K562 (cell line): ENCODE data around the gene RPUSD1. TPM values are rescaled to one million over a fixed set of nuclear protein-coding genes. Genes with fewer than 3 reads are reported as not detected.

Experiments
- ATAC-seq: fragments of 200-7000 bp; cut with Tn5 transposase; 3 replicates; pipeline ENCODE4 v1.9.1; 2020; ENCODE audit warnings: moderate library complexity
- BruUV-seq: library from RNA; stranded (reverse); fragments of 400-500 nt; replicated peaks from 2 replicates; lab custom pipeline; 2021; lab: Mats Ljungman, UMichigan
- CTCF ChIA-PET: fragments of 300-600 bp; formaldehyde crosslinking; extraction: SDS; loops from one replicate; lab custom pipeline; 2021; ENCODE audit warnings: low intra/inter-chr PET ratio; lab: Yijun Ruan, JAX
- POLR2A ChIA-PET: fragments of 300-600, 350-650 bp; sonication (Branson Sonifier 250); formaldehyde crosslinking; extraction: SDS; loops from one replicate; lab custom pipeline; 2021; ENCODE audit warnings: antibody characterized with exemption, inconsistent platforms; lab: Yijun Ruan, JAX
- DNase-seq, 4 experiments: peaks; one replicate each; pipeline versions ENCODE4 v3.0.0 to v3.0.0-alpha.2; 2011 to 2018; ENCODE audit warnings: low spot score in 3 of 4, mixed read lengths in 3 of 4; ENCODE audit errors: extremely low read depth in 1 of 4
- FAIRE-seq: peaks from 2 replicates; lab custom pipeline; 2011; peaks lifted over from hg19 to GRCh38; lab: Jason Lieb, UNC
- H2AFZ ChIP-seq: 2 replicates; pipeline ENCODE4 v1.6.0; 2011; ENCODE audit warnings: low read depth, low read length, control low read depth, inconsistent platforms
- H3K27ac ChIP-seq: fragments of 200-600 bp; 3 replicates; pipeline ENCODE4 v1.8.0; 2011; ENCODE audit warnings: low read depth, mild to moderate bottlenecking, control low read depth, inconsistent platforms, low read length, moderate library complexity, mixed read lengths; ENCODE audit errors: extremely low read depth
- H3K27me3 ChIP-seq, 2 experiments: fragments of 300-600 bp in 1 of 2; 2 replicates in 1 of 2; 3 replicates in 1 of 2; pipeline versions ENCODE4 v1.6.0 to v1.8.0; 2011; ENCODE audit warnings: inconsistent platforms in 2 of 2, low read length in 2 of 2, mild to moderate bottlenecking in 1 of 2, mixed read lengths in 1 of 2, moderate library complexity in 1 of 2; ENCODE audit not compliant: control insufficient read depth in 2 of 2, insufficient read depth in 2 of 2
- H3K36me3 ChIP-seq: fragments of 300-600 bp; 3 replicates; pipeline ENCODE4 v1.8.0; 2011; ENCODE audit warnings: mild to moderate bottlenecking, low read length, inconsistent platforms; ENCODE audit not compliant: control insufficient read depth, insufficient read depth
- H3K4me1 ChIP-seq, 2 experiments: fragments of 200-600 bp in 1 of 2; replicated peaks in 1 of 2; 2 replicates in 1 of 2; 3 replicates in 1 of 2; pipeline versions ENCODE4 v1.5.1 to v1.8.0; 2011; ENCODE audit warnings: inconsistent platforms in 2 of 2, low read length in 2 of 2, mild to moderate bottlenecking in 1 of 2, mixed read lengths in 1 of 2, moderate library complexity in 1 of 2; ENCODE audit not compliant: control insufficient read depth in 2 of 2, insufficient read depth in 2 of 2
- H3K4me2 ChIP-seq: 2 replicates; pipeline ENCODE4 v1.6.1; 2011; ENCODE audit warnings: low read length, control low read depth, inconsistent platforms, mixed read lengths; ENCODE audit not compliant: insufficient read depth
- H3K4me3 ChIP-seq: fragments of 200-600 bp; sonication (generic), shearing (Covaris generic); 2 replicates; pipeline ENCODE4 v1.5.1; 2016; ENCODE audit warnings: control low read depth, inconsistent platforms
- H3K79me2 ChIP-seq: fragments of 200-600 bp; 3 replicates; pipeline ENCODE4 v1.8.0; 2011; ENCODE audit warnings: low read length, inconsistent platforms; ENCODE audit not compliant: control insufficient read depth, insufficient read depth
- H3K9ac ChIP-seq, 2 experiments: 2 replicates each; pipeline versions ENCODE4 v1.6.0 to v1.6.1; 2011; ENCODE audit warnings: low read depth in 2 of 2, low read length in 2 of 2, control low read depth in 1 of 2, inconsistent platforms in 1 of 2, mild to moderate bottlenecking in 1 of 2, mixed read lengths in 1 of 2; ENCODE audit not compliant: insufficient read depth in 1 of 2
- H3K9me1 ChIP-seq: one replicate; pipeline ENCODE4 v1.6.0; 2011; ENCODE audit warnings: inconsistent platforms, mild to moderate bottlenecking, low read length, moderate library complexity; ENCODE audit not compliant: control insufficient read depth, insufficient read depth
- H3K9me3 ChIP-seq: replicated peaks from 2 replicates; pipeline ENCODE4 v1.5.1; 2011; ENCODE audit warnings: low read depth, low read length, inconsistent platforms; ENCODE audit not compliant: control insufficient read depth, insufficient read depth
- H4K20me1 ChIP-seq: replicated peaks from 2 replicates; pipeline ENCODE4 v1.6.1; 2011; ENCODE audit warnings: low read length, inconsistent platforms, mixed read lengths; ENCODE audit not compliant: control insufficient read depth, insufficient read depth
- CTCF ChIP-seq, 3 experiments: IDR thresholded peaks in 2 of 3; conservative IDR thresholded peaks in 1 of 3; 2 replicates each; pipeline ENCODE4 v1.5.1; 2011 to 2012; ENCODE audit warnings: low read length in 3 of 3, mild to moderate bottlenecking in 3 of 3, control low read depth in 2 of 3, improper control_type of control experiment in 1 of 3, inconsistent platforms in 1 of 3, low read depth in 1 of 3, mixed read lengths in 1 of 3, moderate library complexity in 1 of 3; ENCODE audit not compliant: insufficient read depth in 2 of 3
- EP400 ChIP-seq: fragments of 450-650 bp; IDR thresholded peaks from 2 replicates; pipeline ENCODE4 v1.6.1; 2017; ENCODE audit warnings: antibody characterized with exemption, mild to moderate bottlenecking, moderate library complexity
- GABPB1 ChIP-seq: sonication (generic); formaldehyde crosslinking; IDR thresholded peaks from 2 replicates; pipeline ENCODE4 v1.8.0; 2022; ENCODE audit warnings: mild to moderate bottlenecking, missing genetic modification reagents
- HNRNPK ChIP-seq: fragments of 200-400 bp; formaldehyde crosslinking; IDR thresholded peaks from one replicate; pipeline ENCODE4 v1.6.1; 2018; ENCODE audit warnings: mild to moderate bottlenecking, low read depth, low read length; ENCODE audit not compliant: poor library complexity, severe bottlenecking
- MAZ ChIP-seq, 2 experiments: fragments of 450-650 bp in 1 of 2; sonication (generic) in 1 of 2; formaldehyde crosslinking; IDR thresholded peaks in 1 of 2; conservative IDR thresholded peaks in 1 of 2; 2 replicates each; pipeline versions ENCODE4 v1.4.0 to v1.5.0; 2020; ENCODE audit warnings: mild to moderate bottlenecking in 1 of 2, missing genetic modification reagents in 1 of 2
- MYNN ChIP-seq, 2 experiments: sonication (generic); formaldehyde crosslinking in 1 of 2; IDR thresholded peaks; 2 replicates each; pipeline versions ENCODE4 v1.5.0 to v1.6.1; 2016 to 2020; ENCODE audit warnings: antibody characterized with exemption in 1 of 2, missing genetic modification reagents in 1 of 2
- PPARD ChIP-seq: fragments of 250-450 bp; sonication (Bioruptor Pico); IDR thresholded peaks from 2 replicates; pipeline ENCODE4 v1.8.0; 2022; ENCODE audit warnings: inconsistent platforms, mild to moderate bottlenecking, moderate library complexity
- SREBF1 ChIP-seq: fragments of 150-350 bp; IDR thresholded peaks from 2 replicates; pipeline ENCODE4 v1.6.1; 2014; ENCODE audit warnings: antibody characterized with exemption, low read depth, low read length, borderline replicate concordance
- SRSF7 ChIP-seq: fragments of 200-400 bp; formaldehyde crosslinking; optimal IDR thresholded peaks from 2 replicates; pipeline ENCODE3; 2017; ENCODE audit warnings: mild to moderate bottlenecking, low read depth, low read length
- TCF7L2 ChIP-seq: fragments of 150-350 bp; IDR thresholded peaks from 2 replicates; pipeline ENCODE4 v1.6.1; 2016; ENCODE audit warnings: low read depth, mild to moderate bottlenecking, low read length, moderate library complexity
- ZBED1 ChIP-seq: IDR thresholded peaks from 2 replicates; pipeline ENCODE4 v1.6.1; 2014
- ZBTB17 ChIP-seq: fragments of 450-650 bp; formaldehyde crosslinking; IDR thresholded peaks from 2 replicates; pipeline ENCODE4 v1.4.0; 2020; ENCODE audit warnings: mild to moderate bottlenecking
- ZNF444 ChIP-seq: fragments of 250-450 bp; sonication (Bioruptor Pico); IDR thresholded peaks from 2 replicates; pipeline ENCODE4 v1.4.0; 2020; ENCODE audit warnings: mild to moderate bottlenecking, moderate library complexity
- ZNF586 ChIP-seq: fragments of 450-650 bp; formaldehyde crosslinking; conservative IDR thresholded peaks from 2 replicates; pipeline ENCODE4 v1.4.0; 2020; ENCODE audit warnings: mild to moderate bottlenecking, moderate library complexity
- WGBS: fragments of 100-300 bp; shearing (Covaris generic); methylation state at CpG from one replicate; pipeline ENCODE4 v1.1.6; 2016; ENCODE audit warnings: low coverage, mixed read lengths; ENCODE audit not compliant: insufficient coverage; ENCODE audit errors: missing lambda C conversion rate; 5-methylcytosine and 5-hydroxymethylcytosine counted together
- in situ Hi-C: fragments of 300-500 bp; cut with MboI; formaldehyde crosslinking; loops from 4 replicates; pipeline ENCODE4 v1.15.0; 2018; ENCODE audit warnings: inconsistent platforms, mixed read lengths
- intact Hi-C: fragments of 100-400 bp; cut with micrococcal nuclease; formaldehyde crosslinking; loops from 2 replicates; pipeline ENCODE4 v1.14.2; 2022
- polyA plus RNA-seq, 8 experiments: library from polyadenylated mRNA; depleted of rRNA in 4 of 8; stranded (reverse) in 5 of 8; unstranded in 3 of 8; fragments of >200 nt; fragmentation: Nextera tagmentation in 2 of 8; fragmentation: Illumina TruSeq in 1 of 8; extraction: Ambion mirVana in 2 of 8; extraction: Trizol in 1 of 8; gene quantifications; 2 replicates each; pipeline versions ENCODE4 v1.2.1 to v1.2.3, GENCODE V29; 2011 to 2014; ENCODE audit warnings: inconsistent platforms in 1 of 8, missing spikeins in 1 of 8
- total RNA-seq, 7 experiments: library from RNA; depleted of rRNA in 6 of 7; stranded (reverse); fragments of >200 nt in 6 of 7; fragmentation: Illumina TruSeq in 2 of 7; extraction: Trizol in 2 of 7; gene quantifications; 2 replicates each; pipeline versions ENCODE4 v1.2.1 to v1.2.3, GENCODE V29; 2011 to 2021; ENCODE audit warnings: low replicate concordance in 1 of 7
- TF ChIP-seq, protein P1 (sequence below): fragments of 250-450 bp; sonication (Bioruptor Pico); IDR thresholded peaks from 2 replicates; pipeline ENCODE4 v1.4.0; 2020; ENCODE audit warnings: borderline replicate concordance
- TF ChIP-seq, protein P2 (sequence below): fragments of 250-450 bp; sonication (Bioruptor Pico); IDR thresholded peaks from 2 replicates; pipeline ENCODE4 v1.5.0; 2021

Gene RPUSD1
- total and polyA plus RNA-seq, 9 of the 15 experiments (the other 6 are each of a cell fraction or from before 2014, with no cell fraction given) = 0.45 to 56.6 (median 12.0) TPM

GRCh38 chr16:740764-741505 lies 47.2 kb downstream of the RPUSD1 start, which contains the start of gene CIAO3:
CIAO3 (minus strand) TSS chr16:740997; CDS start chr16:740985, 12 bp downstream.
- Histone ChIP-seq H3K36me3 (peaks cover 32% of the 10 kb centered on the region; the same call in 2 of the 3 replicates), H3K79me2 (peaks cover 15% of the 10 kb centered on the region), H3K4me1 (peaks cover 18 to 78% of the 10 kb centered on the region in 2 experiments), H3K9me1 (peaks cover 6% of the 10 kb centered on the region), H3K9ac (peak within 1 kb of the TSS; percentile 87 to 95), H3K4me3 (peak within 1 kb of the TSS; percentile 96), H4K20me1 (no peaks in the 10 kb centered on the region; the same call in 1 of the 2 replicates), H3K27ac (peak within 1 kb of the TSS; percentile 90), H3K9me3 (no peaks in the 10 kb centered on the region), H3K27me3 (no peaks in the 10 kb centered on the region), H3K4me2 (peak within 1 kb of the TSS; percentile 85), H2AFZ (peak within 1 kb of the TSS; percentile 86)
- TSS peak; percentile 83 for BruUV-seq
- ChIA-PET POLR2A (interaction anchor here (0.5 to 1.9 kb wide), 10 partner anchors 9 to 47 kb away, joined by 3 to 11 read pairs (median 4); no protein-coding TSS in a partner anchor), CTCF (interaction anchor here (0.9 to 1.1 kb wide), 2 partner anchors 26 to 349 kb away, joined by 3 to 4 read pairs; partner anchors contain the start of gene METRN)
- peak; percentile 93 for ATAC-seq
- in situ Hi-C loops (loop anchor here (5.0 kb wide), 1 partner anchor 46 kb away; the partner anchor contains the start of genes CHTF18 and RPUSD1), intact Hi-C loops (no loop called here)
- FAIRE-seq = peak; percentile 80
- DNase-seq = peak; percentile 94 to 95 (median 94)
- under 1% methylated on average over 52 of the region's 79 CpGs for WGBS
- TF ChIP-seq, protein P1, sequence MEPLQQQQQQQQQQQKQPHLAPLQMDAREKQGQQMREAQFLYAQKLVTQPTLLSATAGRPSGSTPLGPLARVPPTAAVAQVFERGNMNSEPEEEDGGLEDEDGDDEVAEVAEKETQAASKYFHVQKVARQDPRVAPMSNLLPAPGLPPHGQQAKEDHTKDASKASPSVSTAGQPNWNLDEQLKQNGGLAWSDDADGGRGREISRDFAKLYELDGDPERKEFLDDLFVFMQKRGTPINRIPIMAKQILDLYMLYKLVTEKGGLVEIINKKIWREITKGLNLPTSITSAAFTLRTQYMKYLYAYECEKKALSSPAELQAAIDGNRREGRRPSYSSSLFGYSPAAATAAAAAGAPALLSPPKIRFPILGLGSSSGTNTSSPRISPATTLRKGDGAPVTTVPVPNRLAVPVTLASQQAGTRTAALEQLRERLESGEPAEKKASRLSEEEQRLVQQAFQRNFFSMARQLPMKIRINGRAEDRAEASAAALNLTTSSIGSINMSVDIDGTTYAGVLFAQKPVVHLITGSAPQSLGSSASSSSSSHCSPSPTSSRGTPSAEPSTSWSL (CRISPR knock-in tag) = no peak
- peak; percentile 77; the same call in 1 of the 2 replicates for TF ChIP-seq GABPB1 (CRISPR knock-in tag)
- no peak for TF ChIP-seq ZBED1
- TF ChIP-seq EP400 = peak; percentile 71; the same call in 1 of the 2 replicates
- TF ChIP-seq SRSF7 = no peak
- peak; percentile 86 to 87 (median 86) for TF ChIP-seq CTCF (IDR thresholded peaks at IDR 0.05 in 2 of 3, conservative IDR thresholded peaks at IDR 0.05 in 1 of 3; ENCODE audit: insufficient read depth in 2 of 3, low read depth in 1 of 3, low read length in 3 of 3)
- TF ChIP-seq, protein P2, sequence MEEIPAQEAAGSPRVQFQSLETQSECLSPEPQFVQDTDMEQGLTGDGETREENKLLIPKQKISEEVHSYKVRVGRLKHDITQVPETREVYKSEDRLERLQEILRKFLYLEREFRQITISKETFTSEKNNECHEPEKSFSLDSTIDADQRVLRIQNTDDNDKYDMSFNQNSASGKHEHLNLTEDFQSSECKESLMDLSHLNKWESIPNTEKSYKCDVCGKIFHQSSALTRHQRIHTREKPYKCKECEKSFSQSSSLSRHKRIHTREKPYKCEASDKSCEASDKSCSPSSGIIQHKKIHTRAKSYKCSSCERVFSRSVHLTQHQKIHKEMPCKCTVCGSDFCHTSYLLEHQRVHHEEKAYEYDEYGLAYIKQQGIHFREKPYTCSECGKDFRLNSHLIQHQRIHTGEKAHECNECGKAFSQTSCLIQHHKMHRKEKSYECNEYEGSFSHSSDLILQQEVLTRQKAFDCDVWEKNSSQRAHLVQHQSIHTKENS (CRISPR knock-in tag) = no peak
- peak; percentile 64 for TF ChIP-seq HNRNPK
- TF ChIP-seq ZNF586 (CRISPR knock-in tag) = no peak
- TF ChIP-seq TCF7L2 = 0 out of 2 replicates have a peak, but pooled peaks have one; percentile 11
- TF ChIP-seq PPARD (CRISPR knock-in tag) = no peak
- peak; percentile 83 to 90 for TF ChIP-seq MAZ (CRISPR knock-in tag; conservative IDR thresholded peaks at IDR 0.05 in 1 of 2, IDR thresholded peaks at IDR 0.05 in 1 of 2)
- no peak for TF ChIP-seq MYNN (IDR thresholded peaks at IDR 0.05)
- no peak for TF ChIP-seq MYNN (CRISPR knock-in tag; IDR thresholded peaks at IDR 0.05)
- 0 out of 2 replicates have a peak, but pooled peaks have one; percentile 16 for TF ChIP-seq SREBF1
- TF ChIP-seq ZNF444 (CRISPR knock-in tag) = no peak
- peak; percentile 84 for TF ChIP-seq ZBTB17 (CRISPR knock-in tag)
